ENCODE measurements around the gene CADPS2.

DNA sequence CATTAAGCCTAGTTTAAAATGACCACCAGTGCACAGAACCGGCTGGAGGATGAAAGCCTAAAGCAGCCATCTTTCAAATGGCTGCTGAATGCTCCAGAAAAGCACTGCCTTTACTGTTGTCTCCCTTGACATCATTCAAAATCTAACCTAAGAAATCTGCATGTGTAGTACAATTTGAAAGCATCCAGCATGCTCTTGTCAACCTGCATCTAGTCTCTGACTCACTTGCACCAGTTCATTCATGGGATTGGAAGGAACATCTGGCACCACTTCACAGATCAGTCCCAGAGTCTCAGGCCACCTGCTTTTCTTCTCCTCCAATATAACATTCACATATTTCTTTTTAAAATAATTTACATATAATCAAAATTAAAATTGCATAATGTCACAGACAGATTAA, 263.6 kb downstream of the CADPS2 start:
- TF ChIP-seq, protein P1, sequence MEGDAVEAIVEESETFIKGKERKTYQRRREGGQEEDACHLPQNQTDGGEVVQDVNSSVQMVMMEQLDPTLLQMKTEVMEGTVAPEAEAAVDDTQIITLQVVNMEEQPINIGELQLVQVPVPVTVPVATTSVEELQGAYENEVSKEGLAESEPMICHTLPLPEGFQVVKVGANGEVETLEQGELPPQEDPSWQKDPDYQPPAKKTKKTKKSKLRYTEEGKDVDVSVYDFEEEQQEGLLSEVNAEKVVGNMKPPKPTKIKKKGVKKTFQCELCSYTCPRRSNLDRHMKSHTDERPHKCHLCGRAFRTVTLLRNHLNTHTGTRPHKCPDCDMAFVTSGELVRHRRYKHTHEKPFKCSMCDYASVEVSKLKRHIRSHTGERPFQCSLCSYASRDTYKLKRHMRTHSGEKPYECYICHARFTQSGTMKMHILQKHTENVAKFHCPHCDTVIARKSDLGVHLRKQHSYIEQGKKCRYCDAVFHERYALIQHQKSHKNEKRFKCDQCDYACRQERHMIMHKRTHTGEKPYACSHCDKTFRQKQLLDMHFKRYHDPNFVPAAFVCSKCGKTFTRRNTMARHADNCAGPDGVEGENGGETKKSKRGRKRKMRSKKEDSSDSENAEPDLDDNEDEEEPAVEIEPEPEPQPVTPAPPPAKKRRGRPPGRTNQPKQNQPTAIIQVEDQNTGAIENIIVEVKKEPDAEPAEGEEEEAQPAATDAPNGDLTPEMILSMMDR (IDR thresholded peaks at IDR 0.05; ENCODE audit: low read length): no peak
- no peak for TF ChIP-seq EZH2 (IDR thresholded peaks at IDR 0.05; ENCODE audit: borderline replicate concordance, low read length)
